ENCODE measurements around the gene TMEM174.

Gene TMEM174

DNA sequence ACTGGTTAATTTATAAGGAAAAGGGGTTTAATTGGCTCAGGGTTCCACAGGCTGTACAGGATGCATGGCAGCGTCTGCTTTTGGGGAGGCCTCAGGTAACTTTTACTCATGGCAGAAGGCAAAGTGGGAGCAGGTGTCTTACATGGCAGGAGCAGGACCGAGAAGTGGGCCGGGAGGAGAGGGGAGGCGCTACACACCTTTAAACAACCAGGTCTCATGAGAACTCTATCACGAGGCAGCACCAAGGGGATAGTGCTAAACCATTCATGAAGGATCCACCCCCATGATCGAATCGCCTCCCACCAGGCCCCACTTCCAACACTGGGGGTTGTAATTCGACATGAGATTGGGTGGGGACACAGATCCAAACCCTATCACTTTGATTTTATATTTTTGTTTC lies 31.0 kb upstream of the TMEM174 start:
- TF ChIP-seq GATA1 (IDR thresholded peaks at IDR 0.05; ENCODE audit: low read depth, low read length) = no peak
- TF ChIP-seq POLR2A (IDR thresholded peaks at IDR 0.05; ENCODE audit: low read length) = no peak
- DNase-seq = no peak

DNA sequence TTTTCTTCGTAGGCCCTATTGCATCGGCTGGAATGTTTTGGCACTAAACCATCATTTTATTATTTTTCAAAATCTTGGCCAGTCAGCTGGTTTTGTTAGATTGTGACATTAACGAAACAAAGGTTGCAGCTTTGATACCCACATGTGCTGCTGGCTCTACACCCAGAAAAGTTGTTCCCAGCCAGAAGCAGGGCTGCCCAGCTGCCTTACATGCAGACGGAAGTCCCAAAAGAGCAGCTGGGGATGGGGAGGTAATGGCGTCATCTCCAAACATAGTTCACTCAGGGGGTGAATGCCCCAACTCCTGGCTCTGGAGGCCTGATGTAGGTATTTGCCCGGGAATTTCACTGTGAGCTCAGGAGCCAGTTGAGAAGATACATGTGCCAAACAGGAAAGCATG lies 29.3 kb upstream of the TMEM174 start:
- DNase-seq = no peak
- no peak for TF ChIP-seq GATA1 (IDR thresholded peaks at IDR 0.05; ENCODE audit: low read depth, low read length)
- no peak for TF ChIP-seq POLR2A (IDR thresholded peaks at IDR 0.05; ENCODE audit: low read length)

DNA sequence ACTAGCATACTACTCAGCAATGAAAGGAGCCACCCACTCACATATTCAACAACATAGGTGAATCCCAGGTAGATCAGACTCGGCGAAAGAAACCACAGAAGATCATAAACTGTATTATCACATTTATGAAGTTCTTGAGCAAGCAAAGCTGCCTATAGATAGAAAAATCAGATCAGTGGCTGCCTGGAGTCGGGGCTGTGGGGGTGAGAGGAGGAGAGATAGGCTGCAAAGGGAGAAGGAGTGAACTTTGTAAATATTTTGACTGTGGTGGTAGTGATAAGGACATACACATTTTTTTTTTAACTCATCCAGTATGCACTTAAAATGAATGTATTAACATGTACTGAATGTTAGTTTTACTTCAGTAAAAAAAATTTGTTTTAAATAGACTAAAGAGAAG lies 23.5 kb upstream of the TMEM174 start:
- no peak for DNase-seq
- TF ChIP-seq GATA1 (IDR thresholded peaks at IDR 0.05; ENCODE audit: low read depth, low read length) (no peak), POLR2A (IDR thresholded peaks at IDR 0.05; ENCODE audit: low read length) (no peak)

DNA sequence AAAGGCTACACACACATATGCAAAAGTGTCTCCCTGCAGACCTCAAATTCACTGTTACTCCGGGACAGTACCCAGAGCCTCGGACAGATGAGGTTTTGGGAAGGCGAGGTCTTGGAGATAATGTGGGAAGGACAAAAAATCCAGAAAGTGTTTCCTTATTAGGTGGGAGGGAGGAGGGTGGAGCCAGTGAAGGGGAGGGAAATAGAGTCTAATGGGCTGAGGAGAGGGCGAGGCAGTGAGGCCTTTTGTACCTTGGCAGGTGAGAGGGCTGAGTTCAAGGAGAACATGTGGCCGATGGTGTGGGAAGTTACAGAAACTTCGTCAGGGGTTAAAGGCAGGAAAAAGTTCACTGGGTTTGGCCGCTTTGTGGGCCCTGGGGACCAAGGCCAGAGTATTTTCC lies 22.1 kb upstream of the TMEM174 start:
- no peak for DNase-seq
- TF ChIP-seq POLR2A (IDR thresholded peaks at IDR 0.05; ENCODE audit: low read length) = no peak
- no peak for TF ChIP-seq GATA1 (IDR thresholded peaks at IDR 0.05; ENCODE audit: low read depth, low read length)

DNA sequence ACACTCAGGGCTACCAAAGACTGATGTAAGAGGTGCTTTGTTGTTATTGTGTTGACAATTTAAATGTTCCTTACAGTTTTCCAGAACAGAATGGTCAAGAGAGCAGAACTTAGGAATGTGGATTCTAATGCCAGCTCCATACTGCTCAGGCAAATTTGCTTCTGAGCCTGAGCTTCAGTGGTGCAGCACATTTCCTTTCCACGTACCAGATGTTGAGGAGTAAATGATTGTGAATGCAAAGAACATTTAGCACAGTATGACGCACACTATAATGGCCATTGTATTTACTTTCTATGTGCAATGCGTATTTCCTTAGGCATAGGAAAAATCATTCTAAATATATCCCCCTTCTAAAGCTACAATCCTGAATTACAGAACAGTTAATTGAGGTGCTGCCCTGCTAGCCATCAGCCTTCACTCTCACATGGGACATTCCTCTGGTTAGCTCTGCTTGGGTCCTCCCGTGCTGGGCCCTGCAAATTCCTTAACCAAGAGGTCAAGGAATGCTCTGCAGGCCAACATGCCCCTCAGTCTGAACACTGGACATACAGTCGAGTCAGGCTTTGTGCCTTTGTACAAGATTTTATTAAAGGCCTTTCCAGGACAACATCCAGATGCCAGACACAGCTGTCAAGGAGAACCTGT lies 21.1 kb upstream of the TMEM174 start:
- no peak for DNase-seq
- no peak for TF ChIP-seq GATA1 (IDR thresholded peaks at IDR 0.05; ENCODE audit: low read depth, low read length)
- TF ChIP-seq POLR2A (IDR thresholded peaks at IDR 0.05; ENCODE audit: low read length) = no peak

DNA sequence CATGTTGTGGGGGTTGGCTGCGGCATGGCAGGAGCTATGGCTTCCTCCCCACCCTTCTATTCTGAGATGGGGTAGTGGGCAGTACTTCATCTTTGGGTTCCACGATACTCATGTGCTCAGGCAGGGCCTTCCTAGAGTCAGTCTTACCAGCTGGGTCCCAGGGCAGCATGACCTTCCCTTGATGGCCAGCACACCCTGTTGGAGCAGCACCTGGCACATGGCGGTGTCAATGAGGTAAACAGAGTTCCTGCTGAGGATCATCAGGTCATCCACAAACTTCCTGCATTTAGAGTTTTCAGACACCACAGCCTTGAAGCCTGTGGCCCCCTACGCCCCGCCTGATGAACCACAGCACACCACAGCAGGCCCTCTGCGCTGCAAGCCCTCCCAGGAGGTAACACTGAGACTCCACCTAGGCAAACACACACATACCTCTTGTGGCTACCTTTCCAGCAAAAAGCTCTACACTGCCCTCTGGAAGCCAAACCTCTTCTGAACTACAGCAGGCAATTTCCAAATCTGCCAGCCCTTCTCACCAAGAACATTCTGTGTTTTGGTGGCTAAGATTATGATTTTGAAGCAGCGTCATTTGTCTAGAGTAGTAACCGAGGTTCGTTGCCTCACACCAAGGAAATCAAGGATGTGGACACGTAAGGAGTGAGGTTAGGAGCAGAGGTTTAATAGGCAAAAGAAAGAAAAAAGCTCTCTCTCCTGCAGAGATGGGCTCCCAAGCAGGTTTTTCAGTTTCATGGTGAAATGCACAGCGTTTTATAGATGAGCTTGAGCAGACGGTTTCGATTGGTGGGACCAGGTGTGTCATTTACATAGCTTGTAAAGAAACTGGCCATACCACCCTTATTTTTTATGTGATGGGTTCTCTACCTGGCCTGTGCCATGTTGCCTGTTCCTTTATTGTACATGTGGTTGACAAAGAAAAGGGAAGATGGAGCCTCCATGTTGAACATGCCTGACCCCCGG lies 20.3 kb upstream of the TMEM174 start:
- TF ChIP-seq GATA1 (IDR thresholded peaks at IDR 0.05; ENCODE audit: low read depth, low read length) = no peak
- TF ChIP-seq POLR2A (IDR thresholded peaks at IDR 0.05; ENCODE audit: low read length) = no peak
- DNase-seq = no peak

DNA sequence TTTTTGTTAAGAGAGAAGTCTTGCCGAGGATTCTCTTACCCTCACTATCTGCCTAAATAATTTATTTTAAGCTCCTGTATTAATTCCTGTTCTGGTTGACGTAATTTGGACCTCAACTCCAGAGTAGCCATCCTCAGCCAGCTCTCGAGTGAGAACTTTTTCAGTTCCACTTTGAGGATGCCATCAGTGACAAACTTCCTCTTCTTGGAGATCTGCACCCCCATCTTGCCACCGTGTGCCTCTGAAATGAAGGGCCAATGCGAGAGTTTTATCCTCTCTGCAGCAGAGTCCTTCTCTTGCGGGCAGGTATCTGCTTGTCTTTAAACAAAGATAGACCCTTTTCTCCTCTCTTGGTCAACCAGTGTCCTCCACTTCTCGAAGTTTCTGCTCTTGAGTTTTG lies 19.5 kb upstream of the TMEM174 start:
- no peak for TF ChIP-seq POLR2A (IDR thresholded peaks at IDR 0.05; ENCODE audit: low read length)
- no peak for TF ChIP-seq GATA1 (IDR thresholded peaks at IDR 0.05; ENCODE audit: low read depth, low read length)
- DNase-seq = no peak

DNA sequence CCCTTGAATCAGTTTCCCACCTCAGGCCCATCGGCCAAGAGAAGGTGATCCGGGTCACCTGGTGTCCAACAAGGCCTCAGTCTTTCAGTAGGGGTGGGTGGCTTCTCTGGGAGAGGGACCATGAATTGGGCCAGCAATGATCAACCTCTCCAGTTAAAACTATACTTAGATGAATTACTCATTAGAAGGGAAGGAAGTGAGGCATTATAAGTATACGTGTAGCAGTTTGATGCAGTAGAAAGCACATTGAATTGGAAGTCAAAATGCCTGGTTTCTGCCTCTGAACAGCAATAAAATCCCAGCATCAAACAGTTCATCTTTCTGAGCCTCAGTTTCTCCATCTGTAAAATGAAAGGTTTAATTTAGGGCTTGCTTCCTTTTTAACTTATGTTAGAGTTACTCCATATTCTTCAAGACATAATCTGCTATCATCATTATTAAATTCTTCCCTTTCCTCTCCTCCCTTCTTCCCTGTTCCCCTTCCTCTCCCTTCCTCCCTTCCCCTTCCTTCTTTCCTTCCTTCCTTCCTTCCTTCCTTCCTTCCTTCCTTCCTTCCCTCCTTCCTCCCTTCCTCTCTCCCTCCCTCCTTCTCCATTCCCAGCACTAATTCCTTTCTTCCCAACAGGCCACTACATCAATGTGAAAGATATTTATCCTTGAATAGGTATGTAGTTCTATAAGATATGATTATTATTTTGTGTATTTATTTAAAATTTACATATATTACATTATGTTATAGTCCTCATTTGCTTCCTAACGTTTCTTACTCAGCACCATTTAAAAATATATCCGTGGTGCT lies 18.6 kb upstream of the TMEM174 start:
- DNase-seq = no peak
- TF ChIP-seq POLR2A (IDR thresholded peaks at IDR 0.05; ENCODE audit: low read length) (no peak), GATA1 (IDR thresholded peaks at IDR 0.05; ENCODE audit: low read depth, low read length) (no peak)

DNA sequence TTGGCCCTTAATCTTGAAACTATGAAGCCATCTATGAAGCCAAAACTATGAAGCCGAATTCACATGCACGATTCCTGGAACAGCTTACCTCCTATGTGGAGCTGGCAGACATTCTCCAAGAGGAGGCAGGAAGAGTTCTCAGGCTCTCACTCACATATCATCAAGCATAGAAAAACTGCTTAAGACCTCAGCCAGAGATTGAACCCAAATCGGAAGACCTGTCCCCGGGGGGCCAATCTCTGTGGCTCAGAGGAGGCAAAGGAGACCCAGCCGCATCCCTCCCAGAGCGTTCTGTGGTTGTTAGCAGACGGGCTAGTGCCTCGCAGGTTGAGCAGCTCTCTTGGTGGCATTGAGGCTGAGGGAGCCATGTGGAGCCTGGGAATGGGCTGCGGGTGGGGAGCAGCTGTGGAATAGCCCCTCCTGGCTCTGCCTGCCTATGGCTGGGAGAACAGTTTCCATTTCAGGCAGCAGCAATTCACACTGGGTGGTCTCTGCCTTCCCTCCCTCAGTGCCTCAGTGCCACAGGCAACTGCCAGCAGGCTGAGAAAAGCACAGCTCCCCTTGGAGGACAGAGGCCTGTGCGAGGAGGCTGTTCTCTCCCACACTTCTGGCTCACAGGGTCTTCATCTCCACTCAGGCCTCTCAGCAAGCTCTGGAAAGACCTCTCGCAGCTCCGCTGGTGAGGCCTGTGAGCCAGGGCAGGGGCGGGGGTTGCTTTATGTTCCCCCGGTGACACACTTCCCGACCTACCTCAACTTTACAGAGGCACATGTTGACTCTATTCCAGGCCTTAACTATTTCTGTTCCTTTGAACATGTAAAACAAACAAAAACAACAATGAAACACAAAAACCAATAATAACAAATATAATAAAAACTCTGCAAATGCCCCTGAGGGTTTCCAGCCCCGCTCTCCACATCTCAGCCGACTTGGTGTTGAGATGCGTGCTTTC lies 17.4 kb upstream of the TMEM174 start:
- TF ChIP-seq GATA1 (IDR thresholded peaks at IDR 0.05; ENCODE audit: low read depth, low read length) = no peak
- TF ChIP-seq POLR2A (IDR thresholded peaks at IDR 0.05; ENCODE audit: low read length) = no peak
- DNase-seq = no peak

DNA sequence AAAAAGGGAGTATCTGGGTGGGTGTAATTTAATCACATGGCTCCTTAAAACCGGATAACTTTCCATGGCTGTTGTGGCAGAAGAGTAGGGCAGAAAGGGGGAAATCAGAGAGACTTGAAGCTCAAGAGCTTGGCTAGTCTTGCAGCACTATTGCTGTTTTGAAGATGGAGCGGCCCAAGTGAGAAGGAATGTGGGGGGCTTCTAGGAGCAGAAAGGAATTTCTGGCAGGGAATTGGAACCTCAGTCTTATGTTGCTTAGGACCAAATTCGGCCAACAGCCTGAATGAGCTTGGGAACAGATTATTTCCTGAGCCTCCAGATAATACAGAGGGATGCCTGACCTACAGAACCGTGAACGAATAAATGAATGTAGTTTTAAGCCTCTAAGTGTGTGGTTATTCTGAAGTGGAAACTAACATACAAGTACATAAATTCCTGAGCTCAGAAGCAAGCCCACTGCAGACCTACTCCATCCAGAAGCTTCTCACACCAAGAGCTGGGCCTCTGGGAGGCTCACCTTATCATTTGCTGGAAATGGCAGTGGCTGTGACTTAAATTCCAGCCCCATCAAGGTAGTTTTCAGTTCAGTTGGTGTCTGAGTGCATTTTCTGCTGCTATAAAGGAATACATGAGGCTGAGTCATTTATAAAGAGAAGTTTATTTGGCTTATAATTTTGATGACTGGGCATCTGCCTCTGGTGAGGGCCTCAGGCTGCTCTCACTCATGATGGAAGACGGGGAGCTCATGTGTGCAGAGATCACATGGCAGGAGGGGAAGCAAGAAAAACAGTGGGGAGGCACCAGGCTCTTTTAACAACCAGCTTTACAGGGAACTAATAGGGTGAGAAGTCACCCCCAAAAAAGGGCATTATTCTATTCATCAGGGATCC lies 15.3 kb upstream of the TMEM174 start:
- no peak for DNase-seq
- TF ChIP-seq POLR2A (IDR thresholded peaks at IDR 0.05; ENCODE audit: low read length) (no peak), GATA1 (IDR thresholded peaks at IDR 0.05; ENCODE audit: low read depth, low read length) (no peak)

DNA sequence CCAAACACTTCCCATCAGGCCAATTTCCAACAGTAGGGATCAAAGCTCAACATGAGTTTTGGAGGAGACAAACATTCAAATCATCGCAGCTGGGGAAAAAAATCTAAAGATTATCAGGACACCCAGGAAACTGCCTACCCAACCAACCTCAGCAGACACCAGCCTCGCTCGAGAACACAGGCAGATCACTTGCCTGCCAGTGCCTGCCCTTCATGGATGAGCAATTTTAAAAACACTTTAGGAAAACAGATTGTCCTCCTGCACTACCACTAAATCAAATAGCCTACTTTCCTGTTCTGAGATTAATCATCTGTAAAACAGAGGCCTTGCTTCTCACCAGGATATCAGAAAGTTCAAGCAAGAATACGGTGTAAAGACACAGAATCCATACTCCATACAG lies 14.7 kb upstream of the TMEM174 start:
- TF ChIP-seq POLR2A (IDR thresholded peaks at IDR 0.05; ENCODE audit: low read length) (no peak), GATA1 (IDR thresholded peaks at IDR 0.05; ENCODE audit: low read depth, low read length) (no peak)
- no peak for DNase-seq

DNA sequence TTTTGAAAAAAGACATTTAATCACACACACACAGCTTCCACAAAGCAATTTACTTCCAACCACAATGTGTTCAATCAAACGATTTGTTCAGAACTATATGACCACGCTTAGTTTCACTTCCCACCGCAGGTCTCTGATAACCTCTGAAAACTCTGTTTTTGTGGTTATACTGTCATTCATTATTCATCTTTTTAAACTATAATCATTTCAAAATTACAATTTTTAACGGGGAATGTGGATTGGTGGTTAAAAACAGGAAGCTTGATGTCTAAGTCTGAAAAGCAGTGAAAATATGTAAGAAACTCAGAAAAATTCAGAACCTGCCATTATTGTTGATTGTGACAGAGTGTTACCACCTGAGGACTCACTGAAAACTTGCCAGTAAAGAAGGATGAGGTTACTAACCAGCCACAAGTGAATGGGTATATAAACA lies 12.7 kb upstream of the TMEM174 start:
- no peak for TF ChIP-seq POLR2A (IDR thresholded peaks at IDR 0.05; ENCODE audit: low read length)
- TF ChIP-seq GATA1 (IDR thresholded peaks at IDR 0.05; ENCODE audit: low read depth, low read length) = no peak
- DNase-seq = no peak

Data from erythroblast (primary cell).